PC-3 (cell line): ENCODE data around the gene YWHAQ.

Experiments used
- EZH2 ChIP-seq: fragments of 300-600 bp; sonication (generic); IDR thresholded peaks from one replicate; pipeline ENCODE4 v1.6.1; 2017; ENCODE audit warnings: antibody characterized with exemption, mild to moderate bottlenecking, low read length; ENCODE audit not compliant: unreplicated experiment
- EZH2phosphoT487 ChIP-seq: fragments of 300-600 bp; sonication (generic); IDR thresholded peaks from 2 replicates; pipeline ENCODE4 v1.6.1; 2018; ENCODE audit warnings: mild to moderate bottlenecking, antibody characterized with exemption, low read length, borderline replicate concordance
- TF ChIP-seq, protein P1 (sequence below): fragments of 300-600 bp; sonication (generic); conservative IDR thresholded peaks from 2 replicates; pipeline ENCODE4 v1.5.1; 2017; ENCODE audit warnings: antibody characterized with exemption, low read depth, mild to moderate bottlenecking, low read length

DNA sequence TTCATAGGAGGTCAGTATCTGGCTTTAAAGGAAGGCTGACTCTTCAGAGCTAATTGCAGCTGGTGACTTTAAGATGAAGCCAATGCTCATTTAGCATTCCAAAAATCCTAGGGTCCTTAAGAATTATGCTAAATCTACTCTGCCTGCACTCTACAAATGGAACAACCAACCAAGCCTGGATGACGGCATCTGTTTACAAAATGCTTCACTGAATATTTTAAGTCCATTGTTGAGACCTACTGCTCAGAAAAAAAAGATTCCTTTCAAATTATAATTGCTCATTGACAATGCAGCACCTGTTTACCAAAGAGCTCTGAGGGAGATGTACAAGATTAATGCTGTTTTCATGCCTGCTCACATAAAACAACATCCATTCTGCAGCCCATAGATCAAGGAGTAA, 31.4 kb downstream of the YWHAQ start:
- TF ChIP-seq, protein P1, sequence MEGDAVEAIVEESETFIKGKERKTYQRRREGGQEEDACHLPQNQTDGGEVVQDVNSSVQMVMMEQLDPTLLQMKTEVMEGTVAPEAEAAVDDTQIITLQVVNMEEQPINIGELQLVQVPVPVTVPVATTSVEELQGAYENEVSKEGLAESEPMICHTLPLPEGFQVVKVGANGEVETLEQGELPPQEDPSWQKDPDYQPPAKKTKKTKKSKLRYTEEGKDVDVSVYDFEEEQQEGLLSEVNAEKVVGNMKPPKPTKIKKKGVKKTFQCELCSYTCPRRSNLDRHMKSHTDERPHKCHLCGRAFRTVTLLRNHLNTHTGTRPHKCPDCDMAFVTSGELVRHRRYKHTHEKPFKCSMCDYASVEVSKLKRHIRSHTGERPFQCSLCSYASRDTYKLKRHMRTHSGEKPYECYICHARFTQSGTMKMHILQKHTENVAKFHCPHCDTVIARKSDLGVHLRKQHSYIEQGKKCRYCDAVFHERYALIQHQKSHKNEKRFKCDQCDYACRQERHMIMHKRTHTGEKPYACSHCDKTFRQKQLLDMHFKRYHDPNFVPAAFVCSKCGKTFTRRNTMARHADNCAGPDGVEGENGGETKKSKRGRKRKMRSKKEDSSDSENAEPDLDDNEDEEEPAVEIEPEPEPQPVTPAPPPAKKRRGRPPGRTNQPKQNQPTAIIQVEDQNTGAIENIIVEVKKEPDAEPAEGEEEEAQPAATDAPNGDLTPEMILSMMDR: no peak
- TF ChIP-seq EZH2 (no peak), EZH2phosphoT487 (no peak)
